HK-2 (cell line): ENCODE results near the gene WDHD1.
"Not testable (repeated sequence)": the region's sequence is repeated elsewhere in the genome, so short reads cannot be mapped to it uniquely, and the experiment has no call there.

Source experiments
- DNase-seq: peaks from one replicate; pipeline ENCODE4 v3.0.0-alpha.2; 2018; ENCODE audit not compliant: unreplicated experiment

The WDHD1 gene

DNA sequence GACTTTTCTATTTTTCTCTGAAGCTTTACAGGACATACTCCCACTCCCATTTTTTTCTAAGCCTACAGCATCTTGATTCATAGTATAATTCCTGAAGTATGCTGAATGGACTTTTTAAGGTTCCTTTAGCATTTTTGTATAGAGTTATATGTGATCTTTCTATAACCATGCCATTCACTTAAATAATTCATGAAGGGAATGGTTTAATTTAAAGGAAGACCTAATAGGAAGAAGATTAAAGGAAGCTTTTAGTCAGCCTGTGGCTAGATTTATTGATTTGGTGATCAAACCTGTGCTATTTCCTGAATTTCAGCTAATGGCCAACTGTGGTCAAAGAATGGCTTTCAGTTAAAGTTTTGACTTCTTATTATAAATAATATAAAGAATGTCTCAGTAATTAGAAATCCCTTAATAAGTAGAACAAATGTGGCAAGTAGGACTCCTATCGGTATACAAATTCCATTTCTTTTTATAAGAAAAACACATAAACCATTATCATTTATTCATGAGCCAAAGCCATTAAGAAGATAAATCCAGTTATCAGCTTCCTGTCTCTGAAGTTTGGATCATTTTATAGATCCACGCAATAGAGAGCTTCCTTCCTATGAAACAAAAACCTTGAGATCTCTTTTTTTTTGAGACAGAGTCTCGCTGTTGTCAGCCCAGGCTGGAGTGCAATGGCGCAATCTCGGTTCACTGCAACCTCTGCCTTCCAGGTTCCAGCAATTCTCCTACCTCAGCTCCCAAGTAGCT lies 20.6 kb upstream of the WDHD1 start:
- no peak for DNase-seq

DNA sequence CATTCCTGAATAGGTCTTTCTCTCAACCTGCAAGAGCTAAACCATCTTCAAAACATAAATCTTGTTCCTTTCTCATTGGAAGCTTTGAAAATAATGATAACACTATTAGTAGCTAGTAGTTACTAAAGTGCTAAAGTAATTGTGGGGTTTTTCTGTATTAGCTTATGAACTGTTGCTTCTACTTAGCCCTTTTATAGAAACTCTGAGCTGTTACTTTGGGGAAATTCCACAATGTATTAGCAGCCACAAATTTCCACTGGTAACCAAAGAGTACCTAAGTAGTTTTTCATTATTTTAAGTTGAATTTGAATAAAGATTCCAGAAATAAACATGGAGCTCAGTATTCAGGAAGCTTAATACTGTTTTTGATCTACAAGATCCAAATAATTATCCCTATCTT lies 18.2 kb upstream of the WDHD1 start:
- DNase-seq, result no peak

DNA sequence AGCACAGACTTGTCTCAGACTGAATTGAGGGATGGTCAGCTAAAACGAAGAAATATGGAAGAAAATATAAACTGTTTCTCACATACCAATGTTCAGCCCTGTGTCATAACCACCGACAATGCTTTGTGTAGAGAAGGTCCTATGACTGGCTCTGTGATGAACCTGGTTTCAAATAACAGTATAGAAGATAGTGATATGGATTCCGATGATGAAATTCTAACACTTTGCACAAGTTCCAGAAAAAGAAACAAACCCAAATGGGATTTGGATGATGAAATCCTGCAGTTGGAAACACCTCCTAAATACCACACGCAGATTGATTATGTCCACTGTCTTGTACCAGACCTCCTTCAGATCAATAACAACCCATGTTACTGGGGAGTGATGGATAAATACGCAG lies 16.6 kb upstream of the WDHD1 start:
- DNase-seq, result no peak

DNA sequence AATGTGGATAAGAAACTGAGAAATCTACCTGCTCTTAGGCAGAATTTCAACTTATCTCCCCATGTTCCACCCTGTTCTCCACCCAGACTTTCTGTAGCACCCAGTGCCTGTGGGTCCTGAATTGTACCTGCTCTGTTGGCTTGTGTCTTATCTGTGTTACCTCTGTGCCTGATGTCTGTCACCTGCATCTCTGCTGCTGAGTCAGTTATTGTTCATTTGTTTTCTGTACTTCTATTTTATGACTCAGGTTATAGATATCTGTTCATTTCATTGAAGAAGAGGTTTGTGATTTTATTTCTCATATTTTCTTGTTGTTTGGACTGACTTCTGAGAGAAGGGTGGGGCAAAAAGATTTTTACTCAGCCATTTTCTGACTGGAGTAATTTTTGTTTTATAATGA lies 11.8 kb upstream of the WDHD1 start:
- no peak for DNase-seq

DNA sequence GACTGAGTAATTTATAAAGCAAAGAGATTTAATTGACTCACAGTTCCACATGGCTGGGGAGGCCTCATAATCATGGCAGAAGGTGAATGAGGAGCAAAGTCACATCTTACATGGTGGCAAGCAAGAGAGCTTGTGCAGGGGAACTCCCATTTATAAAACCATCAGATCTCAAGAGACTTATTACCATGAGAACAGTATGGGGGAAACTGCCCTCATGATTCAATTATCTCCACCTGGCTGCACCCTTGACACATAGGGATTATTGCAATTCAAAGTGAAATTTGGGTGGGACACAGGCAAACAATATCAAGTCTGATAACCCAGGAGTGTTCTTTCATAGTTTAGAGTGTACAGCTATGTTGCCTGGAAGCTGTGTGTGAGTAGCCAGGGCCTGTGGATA lies 11.1 kb upstream of the WDHD1 start:
- not testable (repeated sequence) for DNase-seq

DNA sequence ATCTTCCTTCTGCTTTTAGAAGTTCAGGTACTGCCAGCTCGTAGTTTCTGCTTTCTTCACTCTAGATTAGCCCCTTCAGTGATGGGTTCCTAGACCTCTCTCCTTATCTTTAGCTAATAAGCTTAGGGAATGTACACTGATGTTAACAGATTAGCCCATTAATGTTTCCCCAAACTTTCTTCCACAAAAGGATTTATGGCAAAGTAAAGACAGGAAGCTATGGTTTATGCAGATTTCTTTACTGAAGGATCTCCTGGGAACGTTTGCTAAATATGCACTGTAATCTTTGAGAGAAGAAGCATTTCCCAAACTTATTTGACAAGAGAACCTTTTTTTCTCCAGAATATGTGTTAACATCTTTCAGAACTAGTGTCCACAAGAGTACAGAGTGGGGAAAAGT lies 4.3 kb upstream of the WDHD1 start:
- DNase-seq, result no peak

DNA sequence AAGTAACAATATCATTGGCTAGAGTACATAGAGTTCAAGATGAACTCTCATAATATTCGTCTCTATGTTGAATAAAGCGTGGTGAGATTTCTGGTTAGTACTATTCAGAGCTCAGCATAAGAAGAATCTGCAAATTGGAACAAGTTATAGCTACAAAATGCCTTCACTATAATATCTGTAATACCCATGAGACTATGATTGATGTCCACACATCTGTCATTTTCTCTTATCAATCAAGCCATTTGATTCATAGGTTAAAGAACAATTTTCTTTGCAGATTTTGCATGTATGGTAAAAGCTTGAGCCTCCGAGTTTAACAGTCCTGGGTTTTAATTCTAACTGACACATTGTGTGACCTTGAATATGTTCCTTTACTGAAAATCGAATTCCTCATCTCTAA lies 1.6 kb upstream of the WDHD1 start:
- no peak for DNase-seq

DNA sequence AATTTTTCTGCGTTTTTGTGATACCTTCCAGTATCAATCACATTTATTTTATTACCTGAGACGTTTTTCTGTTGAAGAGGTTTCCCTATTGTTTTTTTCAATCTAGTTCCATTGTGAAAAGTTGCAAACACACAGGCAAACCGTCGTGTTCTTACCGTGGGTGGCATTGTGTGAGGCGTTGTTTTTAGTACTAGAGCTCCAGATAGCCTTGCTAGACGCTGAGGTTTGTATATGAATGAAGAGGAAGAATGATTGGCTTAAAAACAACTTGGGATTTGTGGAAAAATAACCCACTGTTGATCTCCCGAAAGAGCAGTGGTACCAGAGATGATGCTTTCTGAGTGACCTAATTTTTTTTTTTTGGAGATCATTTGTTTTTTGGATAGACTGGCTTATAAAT lies 1.2 kb upstream of the WDHD1 start:
- DNase-seq, result no peak

DNA sequence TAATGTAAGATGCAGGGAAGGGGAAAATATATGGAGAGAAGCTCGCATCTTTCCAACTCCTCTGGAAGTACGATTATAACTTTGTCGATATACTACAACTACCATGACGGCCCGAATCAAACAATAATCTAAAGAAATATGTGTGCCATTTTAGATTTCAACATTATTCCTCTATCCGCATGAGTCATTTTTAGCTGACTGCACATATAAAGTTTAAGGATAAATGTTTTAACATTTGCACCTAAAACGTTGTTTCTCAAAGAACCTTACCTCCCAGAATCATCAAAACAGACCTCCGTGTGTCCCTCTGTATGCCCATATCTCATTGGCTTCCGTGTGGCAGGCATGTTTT lies 482 bp downstream of the WDHD1 start:
- DNase-seq, result no peak

DNA sequence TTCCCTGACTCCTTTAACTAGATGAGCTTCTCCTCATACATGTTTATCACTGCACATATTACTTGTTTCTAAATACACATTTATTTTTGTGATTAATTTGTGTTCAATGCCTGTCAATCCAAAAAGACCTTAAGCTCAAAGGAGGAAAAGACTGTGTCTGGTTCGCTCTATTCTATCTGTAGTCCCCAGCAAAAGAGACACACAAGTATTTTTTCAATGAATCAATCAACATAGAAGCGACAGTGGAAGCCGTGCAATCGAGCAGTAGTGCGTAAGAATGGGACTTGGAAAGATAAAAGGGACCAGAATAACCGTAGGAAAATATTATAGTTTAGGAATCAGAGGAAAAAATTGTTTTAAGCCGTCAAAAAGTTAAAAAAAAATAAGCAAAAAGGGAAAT lies 951 bp downstream of the WDHD1 start:
- no peak for DNase-seq

DNA sequence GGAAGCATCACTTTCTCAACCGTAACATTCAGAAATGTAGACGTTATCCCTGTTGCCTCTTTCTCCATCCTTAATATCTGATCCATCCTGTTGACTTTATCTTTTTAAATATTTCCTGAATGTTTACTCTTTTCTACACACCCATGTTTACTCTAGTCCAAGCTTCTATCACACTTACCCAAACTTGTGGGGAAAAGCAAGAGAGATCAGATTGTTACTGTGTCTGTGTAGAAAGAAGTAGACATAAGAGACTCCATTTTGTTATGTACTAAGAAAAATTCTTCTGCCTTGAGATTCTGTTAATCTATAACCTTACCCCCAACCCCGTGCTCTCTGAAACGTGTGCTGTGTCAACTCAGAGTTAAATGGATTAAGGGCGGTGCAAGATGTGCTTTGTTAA lies 2.5 kb downstream of the WDHD1 start:
- not testable (repeated sequence) for DNase-seq

DNA sequence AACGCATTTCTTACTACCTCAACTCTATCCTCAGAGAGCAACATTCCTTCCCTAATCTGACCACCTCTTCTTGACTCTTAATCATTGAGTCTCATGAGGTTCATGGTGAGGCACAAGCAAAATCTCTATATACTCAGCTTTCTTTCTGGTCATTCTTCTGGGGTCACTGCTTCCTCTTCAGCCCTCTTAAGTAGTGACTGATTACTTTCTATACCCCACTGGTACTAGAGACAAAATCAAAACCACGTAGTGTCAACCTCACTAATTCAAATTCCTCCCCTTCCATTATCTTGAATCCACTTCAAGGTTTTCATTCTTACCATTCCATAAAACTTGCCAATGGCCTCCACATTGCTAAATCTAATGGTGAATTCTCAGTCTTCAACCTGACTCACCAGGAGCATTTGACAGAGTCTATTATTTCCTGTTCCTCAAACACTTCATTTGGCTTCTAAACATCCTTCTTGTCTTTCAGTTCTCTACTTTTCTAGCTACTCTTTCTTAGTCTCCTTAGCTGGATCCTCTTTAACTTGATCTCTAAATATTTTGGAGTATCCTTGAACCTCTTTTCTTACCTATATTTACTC lies 6.8 kb downstream of the WDHD1 start:
- no peak for DNase-seq

DNA sequence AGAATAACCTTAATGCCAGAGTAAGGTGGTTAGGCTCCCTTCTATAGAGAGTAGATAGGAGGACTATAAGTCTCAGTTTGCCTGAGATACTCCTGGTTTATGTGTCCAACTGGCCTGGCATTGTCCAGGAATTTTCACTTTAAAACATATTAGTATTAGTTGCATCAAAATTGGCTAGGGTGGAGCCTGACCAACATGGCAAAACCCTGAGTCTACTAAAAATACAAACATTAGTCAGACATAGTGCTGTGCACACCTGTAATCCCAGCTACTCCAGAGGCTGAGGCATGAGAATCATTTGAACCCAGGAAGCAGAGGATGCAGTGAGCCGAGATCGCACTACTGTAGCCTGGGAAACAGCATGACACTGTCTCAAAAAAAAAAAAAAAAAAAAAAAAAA lies 11.9 kb downstream of the WDHD1 start:
- no peak for DNase-seq

DNA sequence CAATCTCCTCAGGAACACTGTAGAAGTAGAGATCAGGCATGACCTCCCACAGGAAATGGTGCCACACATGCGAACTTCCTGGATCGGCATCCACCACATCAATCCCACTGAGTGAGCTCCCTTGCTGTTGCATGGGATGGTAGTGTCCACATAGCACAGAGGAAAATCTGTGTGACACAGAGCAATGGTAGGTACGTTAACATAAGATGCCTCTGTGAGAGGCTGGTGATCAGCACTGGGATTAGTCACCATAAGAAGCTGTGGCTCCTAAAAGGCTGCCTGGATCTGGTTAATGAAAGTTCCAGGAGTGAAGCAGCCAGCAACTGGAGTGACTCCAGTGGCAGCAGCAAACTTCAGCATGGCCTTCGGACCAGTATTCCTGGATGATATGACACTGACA lies 21.8 kb downstream of the WDHD1 start:
- DNase-seq, result peak; percentile 18

DNA sequence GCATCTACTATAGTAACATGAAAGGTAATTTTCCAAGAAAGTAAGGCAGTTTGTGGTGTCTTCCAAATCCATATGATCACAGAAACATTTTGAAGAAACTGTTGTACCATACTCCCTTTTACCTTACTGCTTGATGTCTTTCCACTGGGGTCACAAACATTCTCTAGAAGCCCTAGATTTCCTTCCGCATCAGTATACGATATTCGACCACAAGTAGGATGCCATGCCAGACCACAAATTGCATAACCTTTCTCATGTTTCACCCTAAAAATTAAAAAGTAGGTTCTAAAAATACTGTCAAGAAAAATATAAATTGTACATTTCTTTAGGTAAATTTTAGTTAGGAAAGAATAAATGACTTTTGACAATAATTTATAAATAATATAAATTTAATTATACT lies 26.5 kb downstream of the WDHD1 start:
- DNase-seq, result no peak

DNA sequence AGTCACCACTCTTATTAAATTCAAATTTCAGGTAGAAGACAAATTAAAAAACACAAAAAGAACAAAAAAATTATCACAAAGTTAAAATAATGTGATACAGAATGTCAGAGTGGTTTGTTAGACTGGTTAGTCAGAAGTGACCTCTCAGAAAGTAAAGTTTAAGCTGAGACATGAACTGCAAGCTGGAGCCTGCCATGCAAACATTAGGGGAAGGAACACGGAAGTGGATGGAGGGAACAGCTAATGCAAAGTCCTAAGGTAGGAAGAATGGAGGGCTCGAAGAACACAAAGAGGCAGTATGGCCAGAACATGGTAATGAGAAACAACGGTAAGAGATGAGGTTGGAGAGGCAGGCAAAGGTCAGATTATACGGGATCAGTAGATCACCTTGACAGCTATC lies 41.7 kb downstream of the WDHD1 start:
- DNase-seq, result no peak

DNA sequence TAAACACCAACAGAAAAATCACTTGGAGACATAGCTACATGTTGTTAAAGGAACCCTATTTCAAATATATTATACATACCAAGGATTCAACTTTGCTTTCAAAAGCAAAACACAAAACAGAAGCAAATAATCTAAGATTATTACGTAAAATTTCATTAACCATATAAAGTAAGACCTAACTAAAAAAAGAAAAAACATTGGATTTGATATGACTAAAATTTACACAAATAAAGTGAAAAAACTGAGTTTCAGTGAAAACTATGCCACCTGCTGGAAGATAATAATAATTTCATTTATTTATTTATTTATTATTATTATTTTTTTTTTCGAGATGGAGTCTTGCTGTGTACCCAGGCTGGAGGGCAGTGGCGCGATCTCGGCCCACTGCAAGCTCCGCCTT lies 45.2 kb downstream of the WDHD1 start:
- DNase-seq, result no peak

DNA sequence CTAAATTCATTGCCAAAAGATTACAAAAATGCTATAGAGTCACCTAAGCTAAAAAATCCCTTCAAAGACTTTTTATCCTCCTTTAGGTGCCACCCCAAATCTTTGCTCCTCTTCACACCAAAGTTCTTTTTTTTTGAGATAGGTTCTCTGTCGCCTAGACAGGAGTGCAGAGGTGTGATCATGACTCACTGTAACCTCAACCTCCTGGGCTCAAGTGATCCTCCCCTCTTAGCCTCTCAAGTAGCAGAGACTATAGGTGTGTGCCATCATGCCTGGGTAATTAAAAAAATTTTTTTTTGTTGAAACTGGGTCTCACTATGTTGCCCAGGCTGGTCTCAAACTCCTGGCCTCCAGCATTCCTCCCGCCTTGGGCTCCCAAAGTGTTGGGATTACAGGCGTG lies 47.9 kb downstream of the WDHD1 start:
- DNase-seq, result no peak

DNA sequence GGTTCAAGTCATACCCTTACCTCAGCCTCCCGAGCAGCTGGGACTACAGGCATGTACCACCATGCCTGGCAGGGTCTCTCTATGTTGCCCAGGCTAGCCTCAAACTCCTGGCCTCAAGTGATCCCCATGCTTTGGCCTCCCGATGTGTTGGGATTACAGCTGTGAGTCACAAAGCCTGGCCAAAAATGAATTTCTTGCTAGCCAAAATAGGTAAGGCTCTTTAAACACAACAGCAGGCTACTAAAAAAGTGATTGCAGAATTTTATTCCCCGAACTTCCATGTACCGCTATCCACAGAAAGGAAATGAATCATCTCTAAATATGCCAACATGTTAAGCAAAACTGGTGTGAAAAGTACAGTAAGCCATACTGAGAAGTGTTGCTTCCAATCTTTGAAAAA lies 50.6 kb downstream of the WDHD1 start:
- no peak for DNase-seq

DNA sequence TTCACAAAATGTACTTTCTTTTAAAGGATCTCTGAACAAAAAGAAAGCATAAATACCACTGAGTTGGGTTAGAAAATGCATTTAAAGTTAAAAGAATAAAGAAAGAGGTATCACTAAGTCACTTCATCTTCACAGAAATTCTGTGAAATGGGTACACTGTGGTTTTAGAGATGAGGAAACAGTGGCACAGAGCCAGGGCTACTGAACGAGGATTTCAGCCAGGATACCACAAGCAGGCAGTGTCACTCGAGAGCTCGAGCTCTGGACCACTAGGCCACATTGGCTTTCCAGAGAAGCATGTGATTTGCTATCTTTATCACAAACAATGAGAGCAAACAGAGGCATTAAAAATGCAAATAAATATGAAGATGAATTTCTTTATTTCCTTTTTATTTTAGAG lies 51.0 kb downstream of the WDHD1 start:
- DNase-seq, result no peak

DNA sequence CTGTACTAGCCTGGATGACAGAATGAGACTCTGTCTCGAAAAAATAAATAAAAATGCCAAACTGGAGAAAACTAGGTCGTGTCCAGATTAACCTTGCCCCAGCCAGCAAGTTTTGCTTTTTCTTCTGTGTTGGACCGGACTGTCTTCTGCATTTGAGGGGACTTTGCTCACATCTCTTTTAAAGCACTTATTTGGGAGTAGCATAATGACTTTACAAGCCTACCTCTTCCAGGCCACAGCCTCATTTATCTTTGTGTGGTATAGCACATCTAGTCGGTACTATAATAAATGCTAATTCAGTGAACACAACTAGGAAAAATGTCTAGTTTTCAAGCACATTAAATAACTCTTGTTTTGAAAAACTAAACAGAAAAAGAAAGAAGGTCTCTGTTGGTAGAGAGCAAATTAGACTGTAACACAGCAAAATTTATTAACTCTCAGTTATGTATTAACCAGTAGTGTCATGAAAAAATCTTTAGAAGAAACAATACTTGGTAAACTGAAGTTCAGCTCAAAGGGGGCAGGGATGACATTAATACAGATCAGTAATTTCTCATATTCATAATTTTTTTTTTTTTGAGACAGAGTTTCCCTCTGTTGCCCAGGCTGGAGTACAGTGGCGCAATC lies 52.0 kb downstream of the WDHD1 start:
- DNase-seq, result no peak

DNA sequence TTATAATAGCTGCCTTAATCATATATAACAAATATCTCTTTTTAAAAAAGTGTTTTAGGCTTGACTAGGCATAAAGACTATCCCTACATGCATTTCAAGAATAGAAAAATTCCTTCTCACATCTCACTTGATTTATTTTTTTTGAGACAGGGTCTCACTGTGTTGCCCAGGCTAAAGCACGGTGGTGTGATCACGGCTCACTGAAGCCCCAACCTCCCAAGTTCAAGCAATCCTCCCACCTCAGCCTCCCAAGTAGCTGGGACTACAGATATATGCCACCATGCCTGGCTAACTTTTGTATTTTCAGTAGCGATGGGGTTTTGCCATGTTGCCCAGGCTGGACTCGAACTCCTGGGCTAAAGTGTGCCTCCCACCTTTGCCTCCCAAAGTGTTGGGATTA lies 59.4 kb downstream of the WDHD1 start:
- no peak for DNase-seq

DNA sequence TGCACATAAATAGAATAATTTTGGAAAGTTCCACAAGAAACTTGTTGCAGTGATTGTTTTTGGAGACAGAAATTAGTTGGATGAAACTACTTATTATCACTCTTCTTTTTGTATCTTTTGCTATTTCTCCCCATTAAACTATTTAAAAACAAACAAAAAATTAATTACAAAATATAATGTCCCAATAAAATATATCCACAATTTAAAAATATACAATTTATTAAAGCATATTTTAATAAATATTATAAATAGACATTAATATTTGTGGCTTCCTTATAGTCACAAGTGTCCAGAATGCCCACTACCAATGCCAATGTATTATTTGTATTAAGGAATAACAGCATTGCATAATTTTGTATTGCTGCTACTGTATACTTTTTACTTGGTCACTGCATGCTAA lies 71.8 kb downstream of the WDHD1 start:
- no peak for DNase-seq

DNA sequence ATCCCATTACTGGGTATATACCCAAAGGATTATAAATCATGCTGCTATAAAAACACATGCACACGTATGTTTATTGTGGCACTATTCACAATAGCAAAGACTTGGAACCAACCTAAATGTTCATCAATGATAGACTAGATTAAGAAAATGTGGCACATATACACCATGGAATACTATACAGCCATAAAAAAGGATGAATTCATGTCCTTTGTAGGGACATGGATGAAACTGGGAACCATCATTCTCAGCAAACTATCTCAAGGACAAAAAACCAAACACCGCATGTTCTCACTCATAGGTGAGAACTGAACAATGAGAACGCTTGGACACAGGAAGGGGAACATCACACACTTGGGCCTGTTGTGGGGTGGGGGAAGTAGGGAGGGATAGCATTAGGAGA lies 73.3 kb downstream of the WDHD1 start:
- not testable (repeated sequence) for DNase-seq
